Measurements from ENCODE around the gene RAD23B.

Gene RAD23B

DNA sequence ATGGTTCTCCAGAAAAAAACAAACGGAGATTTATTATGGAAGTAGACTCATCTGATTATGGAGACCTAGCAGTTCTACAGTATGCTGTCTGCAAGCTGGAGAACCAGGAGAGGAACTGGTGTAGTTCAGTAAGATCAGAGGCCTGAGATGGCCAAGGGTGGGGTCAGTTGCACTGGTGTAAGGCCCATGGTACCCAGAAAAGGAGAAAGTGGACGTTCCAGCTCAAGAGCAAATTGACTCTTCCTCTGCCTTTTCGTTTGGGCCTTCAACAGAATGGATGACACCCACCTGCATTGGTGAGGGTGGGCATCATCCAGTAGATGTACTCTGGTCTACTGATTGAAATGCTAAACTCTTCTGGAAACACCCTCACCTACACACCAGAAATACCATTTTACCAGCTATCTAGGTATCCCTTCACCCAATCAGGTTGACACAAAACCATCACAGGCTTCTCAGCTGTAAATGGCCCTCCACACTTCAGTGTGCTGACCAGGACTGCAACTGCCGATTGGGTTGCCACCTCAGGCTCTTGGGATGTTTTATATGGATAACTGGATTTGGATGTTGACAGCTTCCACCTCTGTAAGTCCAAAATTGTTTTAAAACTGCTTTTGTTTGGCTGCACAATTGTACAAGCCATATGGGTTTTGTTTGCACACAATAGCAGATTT is 51.2 kb downstream of the RAD23B start:
- in situ Hi-C loops (cut with MboI; ENCODE audit: low sequenced_read_pairs) = no loop called here

DNA sequence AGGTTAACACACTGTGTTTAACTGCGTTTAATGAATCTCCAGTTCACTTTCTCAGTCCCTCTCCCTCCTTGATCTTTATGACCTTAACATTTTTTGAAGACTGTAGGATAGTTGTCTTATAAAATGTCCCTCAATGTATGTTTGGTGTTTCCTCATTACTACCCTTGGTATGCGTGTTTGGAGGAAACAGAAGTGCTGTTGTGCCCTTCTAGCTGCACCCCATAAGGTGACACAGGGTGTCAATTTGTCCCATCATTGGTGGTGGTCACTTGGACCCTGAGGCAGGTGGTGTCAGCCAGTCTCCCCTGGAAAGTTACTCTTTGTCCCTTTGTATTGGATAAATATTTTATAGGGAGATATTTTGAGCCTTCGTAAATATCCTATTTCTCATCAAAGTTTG is 52.3 kb downstream of the RAD23B start:
- in situ Hi-C loops (cut with MboI; ENCODE audit: low sequenced_read_pairs) = no loop called here

DNA sequence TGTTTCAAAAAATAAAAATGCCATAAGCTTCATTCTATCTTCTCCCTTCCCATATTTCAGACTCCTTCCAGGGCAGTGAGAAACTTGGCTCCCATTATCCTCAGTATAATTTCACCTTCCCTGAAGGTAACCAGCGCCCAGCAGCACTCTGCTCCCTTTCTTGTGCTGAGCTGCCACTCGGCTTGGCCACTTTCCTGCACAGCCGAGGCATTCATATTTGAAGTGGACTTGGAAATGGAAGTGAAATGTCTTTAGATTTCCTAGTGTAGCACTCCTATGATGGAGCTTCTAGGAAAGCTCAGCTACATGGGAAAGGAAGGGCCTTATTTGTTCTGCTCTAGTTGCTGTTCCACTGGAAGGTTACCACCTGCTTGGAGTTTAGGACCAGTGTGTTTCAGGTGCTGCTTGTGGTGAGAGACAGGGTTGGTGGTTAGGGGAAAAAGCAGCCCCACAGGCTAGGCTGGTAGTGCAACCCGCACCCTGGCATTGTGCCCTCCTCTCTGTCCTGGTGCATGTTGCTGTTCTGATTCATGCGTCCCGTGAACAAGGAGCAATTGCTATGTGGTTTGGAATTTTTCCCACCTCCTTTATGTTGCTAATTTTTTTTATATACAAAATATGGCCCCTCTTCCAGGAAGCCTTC is 53.8 kb downstream of the RAD23B start:
- in situ Hi-C loops (cut with MboI; ENCODE audit: low sequenced_read_pairs) = no loop called here

DNA sequence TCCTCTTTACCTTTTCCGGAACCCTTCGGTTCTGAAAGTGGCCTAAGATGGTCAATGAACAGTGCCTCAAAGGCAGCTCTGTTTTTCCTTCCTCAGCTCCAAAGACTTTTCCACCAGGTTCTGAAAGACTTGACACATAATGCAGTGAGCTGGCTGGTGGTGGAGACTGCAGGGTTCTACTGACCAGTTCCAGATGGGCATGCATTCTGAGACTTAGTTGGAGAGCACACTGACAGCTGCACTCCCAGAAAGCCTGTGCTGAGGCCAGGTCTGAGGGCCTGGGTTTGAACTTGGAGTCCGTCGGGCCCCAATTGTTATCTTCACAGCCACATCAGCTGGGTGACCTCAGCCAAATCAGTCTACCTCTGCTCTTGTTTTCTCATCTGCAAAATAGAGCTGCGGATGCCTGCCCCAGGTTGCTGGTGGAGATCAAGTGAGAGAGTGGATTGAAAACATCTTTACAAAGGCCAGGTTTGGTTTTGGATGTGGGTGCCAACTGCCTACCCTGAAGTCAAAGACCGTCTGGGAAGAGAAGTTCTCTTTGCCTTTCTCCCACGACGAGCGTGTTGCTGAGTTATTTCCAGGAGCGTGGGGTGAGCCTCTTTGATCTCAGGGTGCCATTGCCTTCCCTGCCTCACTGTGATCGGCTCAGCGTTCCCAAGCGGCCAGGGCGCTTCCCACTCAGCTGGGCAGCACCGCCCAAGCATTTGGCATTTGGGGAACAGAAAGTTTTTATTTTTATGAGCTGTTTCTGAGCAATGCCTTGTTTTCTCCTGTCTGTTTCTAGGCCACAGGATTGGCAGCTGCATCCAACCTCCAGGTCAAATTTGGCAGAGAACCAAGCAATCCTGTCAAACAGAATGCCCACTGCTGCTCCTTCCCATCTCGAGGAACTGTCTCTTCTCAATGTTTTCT is 54.9 kb downstream of the RAD23B start:
- in situ Hi-C loops (cut with MboI; ENCODE audit: low sequenced_read_pairs) = no loop called here

DNA sequence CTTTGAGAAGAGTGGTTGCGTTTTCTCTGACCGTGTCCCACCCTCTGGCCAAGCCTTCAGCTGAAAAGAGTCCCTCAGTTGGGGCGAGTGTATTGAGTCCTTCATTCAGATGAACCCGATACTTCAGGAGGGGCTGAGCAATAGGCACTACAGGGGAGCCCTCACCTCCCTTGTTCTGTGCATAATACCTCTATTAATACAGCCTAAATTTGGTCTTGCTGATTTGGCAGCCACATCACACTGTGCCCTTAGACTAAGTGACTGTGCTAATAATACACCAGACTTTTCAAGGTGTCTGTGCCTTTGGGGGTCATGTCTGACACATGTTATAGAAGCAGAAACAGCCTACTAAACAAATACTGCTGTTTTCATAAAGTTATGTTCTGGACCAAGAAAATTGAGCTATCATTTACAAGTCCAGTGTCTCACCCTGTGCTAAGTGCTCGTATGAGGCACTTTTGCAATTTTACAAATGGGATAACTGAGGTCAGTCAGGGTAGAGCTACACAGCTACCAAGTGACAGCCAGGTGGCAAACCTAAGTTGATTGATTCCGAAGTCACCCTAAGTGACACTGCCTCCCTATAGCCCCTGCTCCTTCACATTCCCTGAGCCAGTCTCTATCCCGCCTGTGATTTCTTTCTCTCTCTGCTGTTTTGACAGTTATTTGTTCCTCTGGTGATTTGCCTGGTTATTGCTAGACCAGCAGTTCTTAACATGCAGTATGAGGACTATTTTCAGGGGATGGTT is 56.0 kb downstream of the RAD23B start:
- in situ Hi-C loops (cut with MboI; ENCODE audit: low sequenced_read_pairs) = no loop called here

DNA sequence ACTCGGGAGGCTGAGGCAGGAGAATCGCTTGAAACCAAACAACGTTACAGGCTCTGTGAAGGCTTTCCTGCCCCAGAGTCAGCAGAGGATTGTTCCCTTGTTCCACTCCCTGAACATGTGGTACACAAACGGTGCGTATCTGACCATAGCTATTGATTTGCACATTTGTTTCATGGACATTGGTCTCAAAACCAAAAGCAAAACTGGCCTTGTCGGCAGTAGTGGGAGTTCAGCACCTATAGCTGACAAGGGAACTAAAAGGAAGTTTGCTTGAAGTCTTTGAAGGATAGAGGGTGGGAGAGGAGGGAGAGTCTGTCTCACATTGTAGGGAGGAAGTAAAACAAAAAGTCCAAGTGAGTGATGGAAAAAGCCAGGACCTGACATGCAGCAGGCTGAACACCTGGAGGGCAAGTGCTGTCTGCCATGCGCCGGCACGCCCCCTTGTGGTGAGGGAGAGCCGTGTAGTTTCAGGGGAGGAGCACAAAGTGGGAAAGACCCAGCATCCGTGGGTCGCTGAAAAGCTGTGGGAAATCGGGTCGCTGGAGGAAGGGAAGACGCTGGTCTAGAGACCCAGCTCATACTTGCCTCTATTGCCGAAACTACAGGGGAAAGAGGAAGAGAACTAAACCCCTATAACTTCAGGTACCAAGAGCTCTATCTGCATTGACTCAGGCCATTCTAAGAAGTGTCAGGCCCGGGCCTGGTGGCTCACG is 58.0 kb downstream of the RAD23B start:
- in situ Hi-C loops (cut with MboI; ENCODE audit: low sequenced_read_pairs) = no loop called here

DNA sequence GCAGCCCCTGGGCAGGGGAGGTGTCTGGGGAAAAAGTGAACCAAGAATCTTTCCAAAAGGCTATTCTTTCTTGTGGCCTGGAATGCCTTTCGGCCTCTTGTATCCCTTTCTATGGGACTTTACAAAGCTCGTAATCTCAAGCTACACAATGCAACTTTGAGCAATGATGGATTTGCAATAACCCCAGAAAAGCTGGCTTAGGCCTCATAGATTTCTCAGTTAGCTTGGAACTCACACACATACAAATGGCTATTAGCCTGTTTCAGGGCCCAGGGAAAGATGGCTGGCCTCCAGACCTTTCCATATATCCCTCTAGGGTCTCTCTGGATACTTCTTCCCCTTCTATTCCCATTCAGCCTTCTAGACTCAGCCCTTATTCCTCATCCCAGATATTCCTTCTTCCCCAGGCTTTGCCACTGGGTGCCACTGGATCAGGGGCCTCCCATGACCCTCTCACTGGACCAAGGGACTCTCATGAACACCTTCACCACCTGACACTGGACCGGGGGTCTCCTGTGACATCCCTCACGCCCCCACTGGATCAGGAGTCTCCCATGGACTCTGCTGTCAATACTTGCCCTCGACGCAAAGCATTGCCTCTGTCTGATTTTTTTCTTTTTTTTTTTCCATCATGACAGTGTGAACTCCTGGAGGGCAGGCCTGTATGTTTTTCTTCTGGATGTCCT is 59.5 kb downstream of the RAD23B start:
- in situ Hi-C loops (cut with MboI; ENCODE audit: low sequenced_read_pairs) = no loop called here

DNA sequence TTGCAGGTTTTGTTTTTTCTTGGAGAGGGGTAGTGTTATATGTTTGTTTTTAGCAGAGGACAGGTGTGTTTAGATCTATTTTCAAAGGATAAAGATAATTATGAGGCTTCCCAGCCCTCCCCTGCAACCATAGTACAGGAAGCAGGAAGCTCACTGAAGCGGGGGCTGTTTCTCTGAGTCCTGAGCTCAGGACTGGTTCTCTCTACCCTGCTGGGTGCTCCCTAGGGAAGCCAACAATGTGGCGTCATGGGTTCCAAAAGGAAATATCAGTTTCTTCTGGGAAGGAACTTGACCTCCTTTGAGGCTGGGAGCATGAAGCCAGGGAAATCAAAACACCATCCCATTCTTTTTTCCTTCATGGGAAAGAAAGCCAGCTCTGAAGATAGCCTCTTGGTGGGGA is 62.2 kb downstream of the RAD23B start:
- in situ Hi-C loops (cut with MboI; ENCODE audit: low sequenced_read_pairs) = no loop called here

DNA sequence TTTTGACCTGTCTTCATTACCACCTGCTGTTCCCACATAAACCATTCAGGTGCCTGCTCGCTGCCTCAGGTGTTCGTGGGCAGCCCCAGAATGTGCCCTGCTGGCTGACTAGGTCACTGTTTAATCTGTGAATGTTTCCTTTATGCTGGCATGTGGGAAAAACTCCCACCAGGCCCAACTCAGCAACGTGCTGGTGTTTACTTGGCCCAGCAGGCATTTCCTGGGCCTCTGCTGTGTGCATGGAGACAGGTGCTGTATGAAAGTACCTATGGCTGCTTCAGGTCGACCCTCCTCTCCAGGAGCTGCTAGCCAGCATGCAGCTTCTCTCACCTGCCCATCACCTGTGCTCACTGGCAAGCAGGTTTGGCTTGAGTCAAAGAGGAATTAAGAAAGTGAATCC is 65.8 kb downstream of the RAD23B start:
- in situ Hi-C loops (cut with MboI; ENCODE audit: low sequenced_read_pairs) = no loop called here

DNA sequence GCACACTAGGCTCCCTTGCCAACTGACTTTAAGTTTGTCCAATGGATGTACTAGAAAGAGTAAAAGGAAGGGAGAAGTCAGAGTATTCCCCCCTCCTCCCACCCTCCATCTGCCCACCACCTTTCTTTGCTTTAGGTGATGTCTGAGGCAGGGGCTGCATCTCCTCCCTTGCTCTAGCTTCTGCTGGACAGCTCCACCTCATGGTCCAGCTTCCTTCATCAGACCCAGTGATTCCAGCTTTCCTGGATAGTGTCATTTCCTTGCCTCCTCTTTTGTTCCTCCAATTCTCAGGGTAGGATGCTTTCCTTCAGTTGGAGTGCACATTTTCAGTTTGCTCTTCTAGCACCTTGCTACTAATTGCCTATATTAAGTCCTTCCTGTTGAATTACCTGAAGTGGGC is 67.4 kb downstream of the RAD23B start:
- in situ Hi-C loops (cut with MboI; ENCODE audit: low sequenced_read_pairs) = no loop called here

DNA sequence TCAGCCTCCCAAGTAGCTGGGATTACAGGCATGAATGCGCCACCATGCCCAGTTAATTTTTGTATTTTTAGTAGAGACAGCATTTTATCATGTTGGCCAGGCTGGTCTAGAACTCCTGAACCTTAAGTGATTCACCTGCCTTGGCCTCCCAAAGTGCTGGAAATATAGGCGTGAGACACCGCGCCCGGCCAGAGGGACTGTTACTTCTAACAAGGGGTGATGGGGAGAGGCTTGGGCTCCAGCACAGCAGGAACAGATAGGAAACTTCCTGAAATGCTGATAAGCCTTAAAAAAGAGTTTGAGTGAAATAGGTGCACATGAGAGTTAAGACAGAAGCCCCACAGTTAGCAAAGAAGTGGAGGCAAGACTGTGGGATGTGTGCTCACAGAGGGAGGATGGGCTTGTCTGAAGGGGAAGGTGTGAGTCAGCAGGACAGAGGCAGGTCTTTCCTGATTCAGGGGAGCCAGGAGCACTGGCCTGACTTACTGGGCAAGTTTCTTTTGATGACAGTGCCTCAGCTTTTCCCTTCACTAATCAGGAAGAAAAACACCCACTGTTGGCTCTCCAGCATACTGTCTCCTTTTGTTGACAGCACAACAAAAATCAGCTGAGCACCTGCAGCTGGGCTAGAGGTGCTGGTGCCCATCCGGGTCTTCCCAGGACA is 68.4 kb downstream of the RAD23B start:
- in situ Hi-C loops (cut with MboI; ENCODE audit: low sequenced_read_pairs) = no loop called here

DNA sequence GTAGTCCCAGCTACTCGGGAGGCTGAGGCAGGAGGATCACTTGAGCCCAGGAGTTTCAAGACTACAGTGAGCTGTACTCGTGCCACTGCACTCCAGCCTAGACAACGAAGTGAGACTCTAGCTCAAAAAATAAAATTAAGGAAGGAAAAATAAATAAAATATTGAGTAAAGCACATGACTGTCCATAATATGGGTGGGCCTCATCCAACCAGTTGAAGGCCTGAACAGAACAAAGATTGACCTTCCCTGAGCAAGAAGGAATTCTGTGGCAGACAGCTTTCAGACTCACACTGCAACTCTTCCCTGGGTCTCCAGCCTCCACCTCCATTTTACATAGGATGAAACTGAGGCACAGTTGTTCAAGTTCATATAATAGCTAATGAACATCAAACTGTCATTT is 72.3 kb downstream of the RAD23B start:
- in situ Hi-C loops (cut with MboI; ENCODE audit: low sequenced_read_pairs) = no loop called here

DNA sequence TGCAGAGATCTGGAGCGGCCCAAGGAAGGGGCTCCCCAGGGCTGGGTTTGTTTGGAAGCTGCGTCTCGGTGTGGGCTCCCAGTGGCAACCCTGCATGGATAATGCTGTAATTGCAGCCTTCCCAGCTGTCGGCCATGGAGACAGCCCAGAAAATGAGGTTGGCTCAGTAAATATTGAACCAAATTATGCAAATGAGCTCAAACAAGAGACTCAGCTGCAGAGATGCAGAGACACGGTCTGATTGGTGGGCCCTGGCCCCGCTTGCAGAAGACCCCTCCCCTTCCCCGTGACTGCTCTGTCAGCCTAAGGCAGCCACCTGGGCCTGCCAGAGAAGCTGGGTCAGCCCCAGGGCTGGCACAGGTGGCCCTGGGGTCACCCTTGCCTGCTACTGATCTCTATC is 75.9 kb downstream of the RAD23B start:
- in situ Hi-C loops (cut with MboI; ENCODE audit: low sequenced_read_pairs) = no loop called here

DNA sequence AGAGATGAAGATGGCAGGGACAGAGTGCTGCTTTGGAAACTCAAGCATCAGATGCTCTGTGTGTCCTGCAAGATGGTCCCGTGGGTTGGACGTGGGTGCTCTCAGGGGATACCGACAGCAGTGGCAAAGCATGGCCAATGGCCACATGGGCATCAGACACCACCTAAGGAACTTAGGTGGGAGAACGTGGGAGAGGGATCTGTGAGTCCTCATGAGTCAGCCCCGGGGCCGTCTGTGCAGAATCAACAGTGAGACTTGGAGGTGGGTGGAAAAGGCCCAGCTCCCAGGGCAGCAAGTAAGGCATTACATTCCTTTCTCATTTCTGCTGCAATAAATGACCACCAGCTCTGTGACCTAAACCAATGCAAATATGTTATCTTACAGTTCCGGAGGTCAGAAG is 77.0 kb downstream of the RAD23B start:
- in situ Hi-C loops (cut with MboI; ENCODE audit: low sequenced_read_pairs) = no loop called here

DNA sequence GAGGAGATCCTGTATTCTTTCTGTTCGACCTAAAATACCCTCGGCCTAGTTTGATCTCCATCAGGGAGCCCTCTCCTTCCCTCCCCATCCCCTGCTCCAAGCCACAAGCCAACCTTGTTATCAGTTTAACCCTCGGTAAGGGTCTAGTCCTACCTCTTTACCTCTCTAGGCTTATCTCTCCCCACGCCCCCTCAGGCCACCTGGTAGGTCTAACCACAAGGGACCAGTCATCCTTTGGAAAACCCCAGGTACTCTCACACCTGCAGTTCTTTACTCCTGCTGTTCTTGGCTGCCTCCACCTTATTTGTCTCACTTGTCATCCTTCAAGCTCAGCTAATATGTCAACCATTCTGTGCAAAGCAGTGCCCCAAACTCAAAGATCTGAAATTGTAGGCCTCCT is 78.7 kb downstream of the RAD23B start:
- in situ Hi-C loops (cut with MboI; ENCODE audit: low sequenced_read_pairs) = no loop called here

DNA sequence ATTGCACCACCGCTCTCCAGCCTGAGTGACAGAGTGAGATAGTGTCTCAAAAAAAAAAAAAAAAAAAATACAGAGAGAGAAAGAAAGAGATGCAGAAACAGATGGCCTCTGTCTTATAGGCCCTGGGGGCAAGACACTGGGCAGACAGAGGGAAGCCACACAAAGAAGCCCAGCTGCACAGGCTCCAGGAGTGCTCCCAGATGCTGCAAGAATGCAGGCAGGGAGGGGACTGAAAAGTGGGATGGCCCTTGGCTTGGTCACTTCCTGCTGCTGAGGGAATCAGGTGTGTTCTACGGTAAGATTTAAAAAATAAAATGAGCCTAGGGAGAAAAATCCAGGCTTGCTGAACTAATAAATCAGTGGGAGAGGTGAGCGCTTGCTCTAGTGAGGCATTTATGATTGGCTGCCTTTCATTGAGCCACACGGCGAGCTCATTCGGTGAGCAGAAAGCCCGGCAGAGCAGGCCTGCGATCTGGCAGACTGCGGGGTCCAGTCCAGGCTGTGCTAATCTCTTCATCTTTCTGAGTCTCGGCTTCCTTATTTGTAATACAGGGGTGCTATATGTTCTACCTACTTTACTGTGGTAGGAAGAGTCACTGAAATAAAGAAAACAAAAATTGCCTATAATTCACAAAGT is 80.6 kb downstream of the RAD23B start:
- in situ Hi-C loops (cut with MboI; ENCODE audit: low sequenced_read_pairs) = no loop called here

DNA sequence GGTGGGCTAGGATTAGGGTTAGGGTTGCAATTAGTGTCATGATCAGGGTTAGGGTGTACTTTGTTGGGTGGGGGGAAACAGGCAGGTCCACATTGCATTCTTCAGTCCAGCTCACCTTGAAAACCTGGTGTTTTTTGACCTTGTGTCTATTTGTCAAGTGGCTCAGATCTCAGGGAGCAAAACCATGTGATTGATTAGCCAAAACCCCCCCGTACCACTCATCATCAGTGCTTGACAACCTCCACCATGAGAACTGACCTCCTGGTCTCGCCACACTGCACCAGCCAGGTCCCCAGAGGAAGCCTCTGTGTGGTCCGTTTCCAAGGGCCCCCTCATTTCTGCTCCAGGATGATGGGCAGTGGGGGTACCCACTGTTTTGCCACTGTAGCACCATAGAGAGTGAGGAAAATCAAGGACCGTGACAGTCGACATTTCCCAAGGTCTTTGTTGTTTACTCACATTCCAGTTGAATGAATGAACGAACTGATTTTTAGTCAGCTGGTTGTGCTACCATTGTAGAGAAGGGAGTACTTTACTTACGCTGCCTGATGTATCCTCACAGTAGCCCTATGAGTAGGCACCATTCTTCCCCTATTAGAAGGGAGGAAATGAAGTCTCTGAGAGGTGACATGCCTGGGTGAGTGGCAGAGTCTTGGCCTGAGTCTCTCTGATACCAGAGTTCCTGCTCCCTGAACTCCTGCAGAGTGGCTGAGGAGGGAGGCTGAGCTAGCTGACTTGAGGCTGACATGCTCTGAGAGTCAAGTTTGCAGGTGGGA is 84.8 kb downstream of the RAD23B start:
- in situ Hi-C loops (cut with MboI; ENCODE audit: low sequenced_read_pairs) = no loop called here

DNA sequence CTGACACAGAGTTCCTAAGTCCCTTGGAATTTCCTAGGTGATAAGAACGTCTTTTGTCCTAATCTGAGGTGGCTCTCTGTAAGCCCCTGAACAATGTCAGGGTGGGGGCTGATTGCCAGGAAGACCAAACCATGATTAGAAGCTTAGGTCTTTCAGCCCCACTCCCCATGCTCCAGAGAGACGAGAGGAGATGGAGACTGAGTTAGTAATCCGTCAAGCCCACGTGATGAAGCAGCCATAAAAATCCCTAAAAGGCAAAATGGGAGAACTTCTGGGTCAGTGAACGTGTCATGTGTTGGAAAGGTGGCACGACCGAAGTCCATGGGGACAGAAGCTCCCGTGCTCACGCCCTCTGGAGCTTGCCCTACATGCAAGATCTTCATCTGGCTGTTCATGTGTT is 85.6 kb downstream of the RAD23B start:
- in situ Hi-C loops (cut with MboI; ENCODE audit: low sequenced_read_pairs) = no loop called here

Data from HL-60/S4 treated with phorbol 12-myristate 13-acetate at 8.2 ng/mL for 4 days and 3 days (cell line).